H1 (cell line): ENCODE measurements around the gene HACD1. TPM values are rescaled to one million over a fixed set of nuclear protein-coding genes. Genes with fewer than 3 reads are reported as not detected.

Experiments
- CTCF ChIA-PET: fragments of 300-600 bp; sonication (Branson Sonifier 250); formaldehyde crosslinking; loops from one replicate; lab custom pipeline; 2021; ENCODE audit not compliant: partially characterized antibody; lab: Charles Lee
- POLR2A ChIA-PET: fragments of 300-600 bp; sonication (Branson Sonifier 250); formaldehyde crosslinking; loops from one replicate; lab custom pipeline; 2021; ENCODE audit warnings: inconsistent platforms; ENCODE audit not compliant: partially characterized antibody; lab: Charles Lee
- DNase-seq, 2 experiments: peaks; one replicate each; pipeline versions ENCODE4 v3.0.0 to v3.0.0-alpha.2; 2010 to 2022; ENCODE audit warnings: low spot score in 2 of 2, low read depth in 1 of 2, mixed read lengths in 1 of 2
- FAIRE-seq: peaks from 2 replicates; lab custom pipeline; 2011; peaks lifted over from hg19 to GRCh38; lab: Jason Lieb, UNC
- H2AFZ ChIP-seq: 2 replicates; pipeline ENCODE4 v1.8.1; 2012; ENCODE audit warnings: low read length, inconsistent platforms
- H2AK5ac ChIP-seq: 2 replicates; pipeline ENCODE4 v1.6.1; 2013; ENCODE audit warnings: low read depth, low read length
- H2BK120ac ChIP-seq: replicated peaks from 2 replicates; pipeline ENCODE3; 2013; ENCODE audit warnings: low read depth, low read length, inconsistent platforms
- H2BK12ac ChIP-seq: 2 replicates; pipeline ENCODE4 v1.6.1; 2013; ENCODE audit warnings: low read depth, low read length
- H2BK15ac ChIP-seq: 2 replicates; pipeline ENCODE4 v1.6.1; 2013; ENCODE audit warnings: low read length
- H2BK20ac ChIP-seq: 2 replicates; pipeline ENCODE4 v1.6.1; 2013; ENCODE audit warnings: low read length
- H2BK5ac ChIP-seq: 2 replicates; pipeline ENCODE4 v1.6.1; 2013; ENCODE audit warnings: low read depth, low read length
- H3K14ac ChIP-seq: 2 replicates; pipeline ENCODE4 v1.6.1; 2013; ENCODE audit warnings: inconsistent platforms; ENCODE audit not compliant: insufficient read length
- H3K18ac ChIP-seq: 2 replicates; pipeline ENCODE4 v1.6.1; 2013; ENCODE audit warnings: low read length; ENCODE audit errors: extremely low read depth
- H3K23ac ChIP-seq: 2 replicates; pipeline ENCODE4 v1.6.1; 2013; ENCODE audit warnings: inconsistent platforms; ENCODE audit not compliant: insufficient read length
- H3K23me2 ChIP-seq: 2 replicates; pipeline ENCODE4 v1.6.1; 2013; ENCODE audit warnings: low read depth, low read length
- H3K27ac ChIP-seq: 2 replicates; pipeline ENCODE4 v1.6.1; 2011; ENCODE audit warnings: low read depth, low read length, inconsistent platforms
- H3K27me3 ChIP-seq, 4 experiments: replicated peaks in 1 of 4; 1 replicate in 1 of 4; 2 replicates in 3 of 4; pipeline versions ENCODE4 v1.6.1 to v1.8.1; 2011 to 2013; ENCODE audit warnings: low read length in 3 of 4, mild to moderate bottlenecking in 3 of 4, inconsistent platforms in 2 of 4, mixed read lengths in 2 of 4, moderate library complexity in 1 of 4; ENCODE audit not compliant: control insufficient read depth in 3 of 4, insufficient read depth in 3 of 4; ENCODE audit errors: extremely low read depth in 1 of 4
- H3K36me3 ChIP-seq, 4 experiments: 2 replicates each; pipeline versions ENCODE4 v1.6.1 to v1.8.1; 2011 to 2013; ENCODE audit warnings: mild to moderate bottlenecking in 4 of 4, low read length in 3 of 4, moderate library complexity in 2 of 4, control low read depth in 1 of 4, inconsistent platforms in 1 of 4; ENCODE audit not compliant: insufficient read depth in 4 of 4, control insufficient read depth in 2 of 4
- H3K4ac ChIP-seq: replicated peaks from 2 replicates; pipeline ENCODE3; 2013; ENCODE audit warnings: low read length, low read depth, mixed read lengths, inconsistent platforms; ENCODE audit not compliant: insufficient read length
- H3K4me1 ChIP-seq, 4 experiments: replicated peaks in 1 of 4; 1 replicate in 1 of 4; 2 replicates in 3 of 4; pipeline versions ENCODE4 v1.6.1 to v1.8.1; 2011 to 2013; ENCODE audit warnings: low read length in 3 of 4, inconsistent platforms in 2 of 4, mixed read lengths in 1 of 4; ENCODE audit not compliant: insufficient read depth in 4 of 4, control insufficient read depth in 3 of 4
- H3K4me2 ChIP-seq, 2 experiments: 2 replicates each; pipeline versions ENCODE4 v1.6.1 to v1.8.1; 2011 to 2013; ENCODE audit warnings: low read depth in 2 of 2, low read length in 2 of 2, control low read depth in 1 of 2, inconsistent platforms in 1 of 2, mild to moderate bottlenecking in 1 of 2; ENCODE audit not compliant: insufficient read depth in 1 of 2
- H3K4me3 ChIP-seq, 4 experiments: fragments of 200-600, 300-600 bp in 1 of 4; sonication (generic), shearing (Covaris generic), sonication (Bioruptor Twin) in 1 of 4; 2 replicates each; pipeline versions ENCODE4 v1.5.1 to v1.8.1; 2011 to 2016; ENCODE audit warnings: low read length in 4 of 4, low read depth in 3 of 4, control low read depth in 2 of 4, inconsistent platforms in 2 of 4, mild to moderate bottlenecking in 2 of 4, mixed read lengths in 1 of 4, moderate library complexity in 1 of 4; ENCODE audit not compliant: insufficient read depth in 2 of 4; ENCODE audit errors: extremely low read depth in 1 of 4
- H3K56ac ChIP-seq: replicated peaks from 2 replicates; pipeline ENCODE3; 2013; ENCODE audit warnings: low read depth, mild to moderate bottlenecking, mixed read lengths, low read length, inconsistent platforms; ENCODE audit not compliant: insufficient read length
- H3K79me1 ChIP-seq: 2 replicates; pipeline ENCODE4 v1.6.1; 2013; ENCODE audit warnings: low read depth, low read length, control low read depth
- H3K79me2 ChIP-seq, 2 experiments: 2 replicates each; pipeline versions ENCODE4 v1.6.1 to v1.8.1; 2012 to 2013; ENCODE audit warnings: low read length in 2 of 2, mild to moderate bottlenecking in 2 of 2, inconsistent platforms in 1 of 2; ENCODE audit not compliant: insufficient read depth in 2 of 2, control insufficient read depth in 1 of 2
- H3K9ac ChIP-seq, 4 experiments: replicated peaks in 1 of 4; 1 replicate in 1 of 4; 2 replicates in 3 of 4; pipeline versions ENCODE4 v1.6.1 to v1.8.1; 2011 to 2013; ENCODE audit warnings: low read depth in 3 of 4, low read length in 3 of 4, control low read depth in 2 of 4, mild to moderate bottlenecking in 2 of 4, moderate library complexity in 2 of 4, inconsistent platforms in 1 of 4; ENCODE audit errors: extremely low read depth in 1 of 4
- H3K9me3 ChIP-seq, 2 experiments: 2 replicates each; pipeline versions ENCODE4 v1.6.1 to v1.8.1; 2012 to 2013; ENCODE audit warnings: mild to moderate bottlenecking in 2 of 2, moderate library complexity in 2 of 2, control low read depth in 1 of 2, inconsistent platforms in 1 of 2, low read depth in 1 of 2, low read length in 1 of 2, mixed read lengths in 1 of 2; ENCODE audit not compliant: insufficient read depth in 2 of 2
- H4K20me1 ChIP-seq, 2 experiments: replicated peaks in 1 of 2; 2 replicates each; pipeline versions ENCODE3 to v1.8.1; 2011 to 2013; ENCODE audit warnings: inconsistent platforms in 2 of 2, low read length in 2 of 2, mild to moderate bottlenecking in 1 of 2; ENCODE audit not compliant: insufficient read depth in 2 of 2, control insufficient read depth in 1 of 2
- H4K5ac ChIP-seq: 2 replicates; pipeline ENCODE4 v1.6.1; 2013; ENCODE audit warnings: low read length, low read depth, mixed read lengths, inconsistent platforms; ENCODE audit not compliant: insufficient read length
- H4K8ac ChIP-seq: 2 replicates; pipeline ENCODE4 v1.8.0; 2013; ENCODE audit warnings: mild to moderate bottlenecking, moderate library complexity, low read length, inconsistent platforms; ENCODE audit not compliant: insufficient read depth; ENCODE audit errors: extremely low read depth
- H4K91ac ChIP-seq: replicated peaks from 2 replicates; pipeline ENCODE3; 2013; ENCODE audit warnings: low read length, mixed read lengths, inconsistent platforms; ENCODE audit not compliant: insufficient read length
- CREB1 ChIP-seq: IDR thresholded peaks from 2 replicates; pipeline ENCODE4 v1.6.1; 2012; ENCODE audit warnings: inconsistent platforms
- CTBP2 ChIP-seq: IDR thresholded peaks from 2 replicates; pipeline ENCODE4 v1.7.0; 2011; ENCODE audit warnings: borderline replicate concordance, mild to moderate bottlenecking, moderate library complexity, mixed read lengths, low read length; ENCODE audit not compliant: insufficient read depth, insufficient read length
- CTCF ChIP-seq, 3 experiments: IDR thresholded peaks; 1 replicate in 2 of 3; 2 replicates in 1 of 3; pipeline versions ENCODE4 v1.5.1 to v1.6.1; 2011; ENCODE audit warnings: low read length in 3 of 3, mild to moderate bottlenecking in 3 of 3, inconsistent platforms in 2 of 3, low read depth in 1 of 3, moderate library complexity in 1 of 3; ENCODE audit not compliant: insufficient read depth in 1 of 3; ENCODE audit errors: control extremely low read depth in 1 of 3
- GABPA ChIP-seq: IDR thresholded peaks from 2 replicates; pipeline ENCODE4 v1.6.1; 2011; ENCODE audit warnings: mild to moderate bottlenecking, low read length, moderate library complexity, borderline replicate concordance; ENCODE audit not compliant: insufficient read depth
- PHF8 ChIP-seq: fragments of 200-600 bp; sonication (generic); conservative IDR thresholded peaks from 2 replicates; pipeline ENCODE4 v1.7.1; 2012; ENCODE audit warnings: low read depth, mild to moderate bottlenecking, inconsistent platforms, low read length, moderate library complexity
- RBBP5 ChIP-seq: IDR thresholded peaks from 2 replicates; pipeline ENCODE4 v1.7.1; 2012; ENCODE audit warnings: low read depth, mild to moderate bottlenecking, inconsistent platforms, low read length, moderate library complexity, borderline replicate concordance
- SIX5 ChIP-seq: IDR thresholded peaks from 2 replicates; pipeline ENCODE4 v1.6.1; 2011; ENCODE audit warnings: mild to moderate bottlenecking, low read depth, low read length
- TCF12 ChIP-seq: IDR thresholded peaks from 2 replicates; pipeline ENCODE4 v1.6.1; 2011; ENCODE audit warnings: low read depth, mild to moderate bottlenecking, low read length
- WGBS, 2 experiments: shearing (Covaris generic) in 1 of 2; methylation state at CpG; one replicate each; pipeline versions ENCODE4 v1.1.6 to v1.1.7; 2013 to 2015; ENCODE audit warnings: low lambda C conversion rate in 2 of 2, mixed read lengths in 2 of 2, inconsistent platforms in 1 of 2, low coverage in 1 of 2, missing lambda C conversion rate in 1 of 2; ENCODE audit not compliant: insufficient replicate concordance in 2 of 2, insufficient coverage in 1 of 2, insufficient read length in 1 of 2; ENCODE audit errors: extremely low coverage in 1 of 2, missing lambda C conversion rate in 1 of 2; 5-methylcytosine and 5-hydroxymethylcytosine counted together
- polyA plus RNA-seq, 7 experiments: library from polyadenylated mRNA; depleted of rRNA in 3 of 7; stranded (reverse) in 5 of 7; unstranded in 2 of 7; fragments of >200 nt in 5 of 7; fragments of 200-250 nt in 2 of 7; gene quantifications; 1 replicate in 5 of 7; 2 replicates in 1 of 7; 4 replicates in 1 of 7; pipeline versions ENCODE4 v1.2.1 to v1.2.3, GENCODE V29; 2011 to 2013; ENCODE audit warnings: missing spikeins in 2 of 7, mixed read lengths in 2 of 7
- total RNA-seq: library from RNA; stranded (reverse); fragmentation: NEBNext Ultra II Directional; extraction: Animal tissue kit (Norgen Biotek cat#: 25700); gene quantifications from 2 replicates; pipeline ENCODE4 v1.2.1, GENCODE V29; 2021

HACD1 gene
- total and polyA plus RNA-seq, 2 of the 8 experiments (the other 6 are each of a cell fraction or from before 2014, with no cell fraction given), result 18.7 to 30.8 TPM

GRCh38 chr10:17661510-17661909 is 44.3 kb upstream of the HACD1 start:
- no peak overlapping the region for H2BK20ac ChIP-seq
- POLR2A ChIA-PET, result interaction anchor here (1.3 kb wide), 1 partner anchor 18 kb away, joined by 4 read pairs; no protein-coding TSS in a partner anchor
- TF ChIP-seq RBBP5 (no peak), CREB1 (no peak), CTBP2 (no peak), TCF12 (no peak), SIX5 (no peak), PHF8 (no peak), GABPA (no peak), CTCF (IDR thresholded peaks at IDR 0.05; ENCODE audit: control extremely low read depth in 1 of 3, insufficient read depth in 1 of 3, low read depth in 1 of 3, low read length in 3 of 3) (no peak)
- TF ChIP-seq, all 59 proteins: peak for 0
- Histone ChIP-seq H3K79me2 (peaks cover 3 to 80% of the 10 kb centered on the region in 2 experiments), H2BK5ac (no peak overlapping the region), H3K27me3 (no peaks in the 10 kb centered on the region), H3K18ac (no peak overlapping the region), H3K23ac (no peak overlapping the region), H4K91ac (no peak overlapping the region), H2BK12ac (no peak overlapping the region), H3K4me3 (no peak overlapping the region), H3K27ac (no peak overlapping the region), H2AFZ (no peak overlapping the region), H3K4ac (no peak overlapping the region), H2BK120ac (no peak overlapping the region), H3K9me3 (0 out of 4 replicates have a peak, but pooled peaks cover 0 to 8% of the 10 kb centered on the region in 2 experiments), H3K9ac (no peak overlapping the region), H3K23me2 (no peaks in the 10 kb centered on the region), H3K56ac (no peak overlapping the region), H3K4me2 (no peak overlapping the region), H2BK15ac (no peak overlapping the region), H3K79me1 (no peaks in the 10 kb centered on the region), H2AK5ac (no peak overlapping the region), H4K20me1 (peaks cover 0 to 1% of the 10 kb centered on the region in 2 experiments), H3K14ac (no peak overlapping the region), H3K4me1 (peaks cover 0 to 4% (median 0%) of the 10 kb centered on the region in 4 experiments; a peak in 1 of 7 replicates), H4K5ac (no peak overlapping the region), H4K8ac (no peak overlapping the region), H3K36me3 (peaks cover 0 to 8% (median 0%) of the 10 kb centered on the region in 4 experiments; a peak in 1 of 8 replicates)
- 85% methylated on average over 3 of the region's 3 CpGs; no CpG with 5 or more reads in 1 of the 2 experiments for WGBS, 2 experiments
- CTCF ChIA-PET, result interaction anchor here (1.1 kb wide), 2 partner anchors 10 to 186 kb away, joined by 3 read pairs; no protein-coding TSS in a partner anchor
- DNase-seq (no peak), FAIRE-seq (no peak)
